Hepatocyte (in vitro differentiated cells): ENCODE measurements around the gene VAMP4.

Experiments
- CTCF ChIP-seq: fragments of 200-600 bp; sonication (generic); IDR thresholded peaks from 2 replicates; pipeline ENCODE4 v1.5.1; 2016; ENCODE audit warnings: antibody characterized with exemption, mild to moderate bottlenecking; ENCODE audit not compliant: poor library complexity
- EZH2 ChIP-seq: fragments of 200-600 bp; sonication (generic); IDR thresholded peaks from 2 replicates; pipeline ENCODE4 v1.6.1; 2016; ENCODE audit warnings: antibody characterized with exemption, mild to moderate bottlenecking, borderline replicate concordance

- no peak for TF ChIP-seq CTCF
- TF ChIP-seq EZH2 = no peak
Measured at GRCh38 chr1:171740356-171740863, 1.5 kb downstream of the VAMP4 start.
